ENCODE measurements around the gene VIL1. TPM values are rescaled to one million over a fixed set of nuclear protein-coding genes. Genes with fewer than 3 reads are reported as not detected.
A peak's percentile ranks its signal among the peaks of the same experiment; 100 is the strongest.

VIL1 gene
- total RNA-seq, 2 experiments from 2014 or later, result 0.73 TPM; not detected in 1

- Mint-ChIP-seq H3K9me3 (ENCODE audit: low read depth) (no peaks in the 10 kb centered on the region), H3K4me3 (no peak overlapping the region), H3K27ac (no peak overlapping the region), H3K4me1 (no peaks in the 10 kb centered on the region), H3K27me3 (peaks cover 9% of the 10 kb centered on the region), H3K36me3 (no peaks in the 10 kb centered on the region)
- ATAC-seq (peak; percentile 55), DNase-seq (no peak)
- CTCF ChIA-PET, result interaction anchor here (1.4 kb wide), 1 partner anchor 9 kb away, joined by 4 read pairs; no protein-coding TSS in a partner anchor
Measured at GRCh38 chr2:218387369-218388194, 31.3 kb upstream of the VIL1 start.

DNA sequence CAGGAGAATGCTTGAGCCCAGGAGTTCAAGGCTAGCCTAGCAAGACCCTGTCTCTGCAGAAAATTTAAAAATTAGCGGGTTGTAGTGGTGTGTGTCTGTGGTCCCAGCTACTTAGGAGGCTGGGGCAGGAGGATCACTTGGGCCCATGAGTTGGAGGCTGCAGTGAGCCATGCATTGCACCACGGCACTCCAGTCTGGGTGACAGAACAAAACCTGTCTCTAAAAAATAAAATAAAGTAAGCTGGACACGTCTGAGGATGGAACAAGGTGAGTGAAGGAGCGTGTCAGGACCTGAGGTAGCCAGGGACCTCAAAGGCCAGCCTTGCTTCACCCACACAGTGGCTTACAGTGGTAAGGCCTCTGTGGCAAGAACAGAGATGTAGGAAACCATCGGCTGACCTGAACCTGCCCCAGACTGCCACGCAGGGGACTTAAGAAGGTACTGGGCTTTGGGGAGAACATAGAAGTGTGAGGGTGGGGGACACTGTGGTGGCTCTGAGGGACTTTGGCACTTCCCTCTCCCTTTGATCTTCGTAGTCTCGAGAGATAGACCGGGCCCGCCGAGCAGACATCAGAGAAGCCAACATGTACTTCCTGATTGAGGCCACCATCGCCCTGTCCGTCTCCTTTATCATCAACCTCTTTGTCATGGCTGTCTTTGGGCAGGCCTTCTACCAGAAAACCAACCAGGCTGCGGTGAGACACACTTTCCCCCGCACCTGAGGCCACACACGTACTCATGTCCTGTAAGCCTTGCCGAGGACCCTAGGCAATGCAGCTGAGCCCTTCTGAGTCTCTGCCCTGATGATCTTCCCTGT lies 29.4 kb upstream of the VIL1 start:
- CTCF ChIA-PET, result interaction anchor here (0.6 to 1.5 kb wide), 6 partner anchors 17 to 320 kb away, joined by 3 to 4 read pairs (median 3); partner anchors contain the start of gene CATIP
- H3K9me3 Mint-ChIP-seq (ENCODE audit: low read depth), result no peaks in the 10 kb centered on the region
- DNase-seq (no peak), ATAC-seq (no peak)
- no peaks in the 10 kb centered on the region for H3K36me3 Mint-ChIP-seq
- H3K27me3 Mint-ChIP-seq, result peaks cover 9% of the 10 kb centered on the region
- H3K4me3 Mint-ChIP-seq, result no peak overlapping the region
- peaks cover 9% of the 10 kb centered on the region for H3K4me1 Mint-ChIP-seq
- no peak overlapping the region for H3K27ac Mint-ChIP-seq

GRCh38 chr2:218391202-218391601 lies 27.7 kb upstream of the VIL1 start:
- Mint-ChIP-seq H3K36me3 (no peaks in the 10 kb centered on the region), H3K27ac (no peak overlapping the region), H3K4me3 (no peak overlapping the region), H3K4me1 (peaks cover 21% of the 10 kb centered on the region), H3K9me3 (ENCODE audit: low read depth) (no peaks in the 10 kb centered on the region), H3K27me3 (peaks cover 9% of the 10 kb centered on the region)
- CTCF ChIA-PET, result interaction anchor here (1.7 kb wide), 1 partner anchor 100 kb away, joined by 5 read pairs; the partner anchor contains the start of gene TMBIM1
- DNase-seq, result no peak
- no peak for ATAC-seq

- DNase-seq, result no peak
- Mint-ChIP-seq H3K36me3 (no peaks in the 10 kb centered on the region), H3K9me3 (ENCODE audit: low read depth) (no peaks in the 10 kb centered on the region)
Measured at GRCh38 chr2:218392459-218392858, 26.5 kb upstream of the VIL1 start.

DNA sequence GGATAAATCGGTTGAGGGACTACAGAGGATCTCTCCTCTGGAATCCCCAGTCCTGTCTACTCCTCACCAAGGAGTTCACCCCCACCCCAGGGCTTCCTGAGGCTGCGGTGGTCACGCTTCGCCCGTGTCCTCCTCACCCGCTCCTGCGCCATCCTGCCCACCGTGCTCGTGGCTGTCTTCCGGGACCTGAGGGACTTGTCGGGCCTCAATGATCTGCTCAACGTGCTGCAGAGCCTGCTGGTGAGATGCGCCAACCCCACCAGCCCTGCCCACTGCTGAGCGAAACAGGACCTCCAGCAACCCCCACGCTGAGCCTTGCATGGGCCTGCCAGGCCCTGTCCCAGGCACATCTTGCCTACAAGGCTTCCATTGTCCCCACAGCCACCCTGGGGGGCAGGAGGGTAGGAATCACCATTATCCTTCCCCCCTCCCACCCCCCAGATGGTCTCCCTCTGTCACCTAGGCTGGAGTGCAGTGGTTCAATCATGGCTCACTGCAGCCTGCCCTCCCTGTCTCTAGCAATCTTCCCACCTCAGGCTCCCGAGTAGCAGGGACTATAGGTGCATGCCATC lies 25.9 kb upstream of the VIL1 start:
- H3K4me1 Mint-ChIP-seq, result peaks cover 33% of the 10 kb centered on the region
- CTCF ChIA-PET, result interaction anchor here (0.5 to 4.8 kb wide), 12 partner anchors 12 to 317 kb away, joined by 3 to 35 read pairs (median 6); partner anchors contain the start of genes AAMP and PNKD
- no peaks in the 10 kb centered on the region for H3K27me3 Mint-ChIP-seq
- no peak for DNase-seq
- no peaks in the 10 kb centered on the region for H3K36me3 Mint-ChIP-seq
- H3K4me3 Mint-ChIP-seq, result no peak overlapping the region
- peak overlapping the region; percentile 15 for H3K27ac Mint-ChIP-seq
- no peaks in the 10 kb centered on the region for H3K9me3 Mint-ChIP-seq (ENCODE audit: low read depth)
- ATAC-seq, result no peak

More at GRCh38 chr2:218392459-218392858, 26.5 kb upstream of the VIL1 start:
- Mint-ChIP-seq H3K27ac (peak overlapping the region; percentile 15), H3K4me1 (peaks cover 28% of the 10 kb centered on the region), H3K4me3 (no peak overlapping the region), H3K27me3 (no peaks in the 10 kb centered on the region)
- no peak for ATAC-seq
- CTCF ChIA-PET, result interaction anchor here (0.6 to 2.2 kb wide), 2 partner anchors 31 to 108 kb away, joined by 3 to 7 read pairs; no protein-coding TSS in a partner anchor

DNA sequence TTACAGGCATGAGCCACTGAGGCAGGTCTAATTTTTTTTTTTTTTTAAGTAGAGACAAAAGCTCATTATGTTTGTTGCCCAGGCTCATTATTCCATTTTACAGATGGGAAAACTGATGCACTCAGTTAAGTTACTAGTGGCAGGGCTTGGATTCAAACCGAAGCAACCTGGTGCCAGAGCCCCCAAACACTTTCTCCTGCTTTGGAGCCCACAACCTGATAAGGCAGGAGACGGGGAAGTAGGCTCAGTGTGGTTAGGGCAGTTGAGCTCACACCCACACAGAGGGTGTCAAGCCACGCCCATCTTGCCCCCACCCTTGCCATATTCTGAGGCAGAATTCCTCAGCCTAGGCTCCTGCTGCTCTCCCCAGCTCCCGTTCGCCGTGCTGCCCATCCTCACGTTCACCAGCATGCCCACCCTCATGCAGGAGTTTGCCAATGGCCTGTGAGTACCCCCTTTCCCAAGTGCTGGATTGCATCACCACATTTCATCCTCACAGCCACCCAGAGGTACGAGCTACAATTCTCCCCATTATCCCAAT lies 25.1 kb upstream of the VIL1 start:
- CTCF ChIA-PET, result interaction anchor here (0.5 to 4.8 kb wide), 14 partner anchors 9 to 316 kb away, joined by 3 to 35 read pairs (median 6); partner anchors contain the start of genes AAMP and PNKD
- no peaks in the 10 kb centered on the region for H3K27me3 Mint-ChIP-seq
- ATAC-seq, result no peak
- H3K4me3 Mint-ChIP-seq, result no peak overlapping the region
- H3K27ac Mint-ChIP-seq, result peak overlapping the region; percentile 7
- no peaks in the 10 kb centered on the region for H3K9me3 Mint-ChIP-seq (ENCODE audit: low read depth)
- DNase-seq, result peak; percentile 61
- H3K36me3 Mint-ChIP-seq, result no peaks in the 10 kb centered on the region
- H3K4me1 Mint-ChIP-seq, result peaks cover 34% of the 10 kb centered on the region

DNA sequence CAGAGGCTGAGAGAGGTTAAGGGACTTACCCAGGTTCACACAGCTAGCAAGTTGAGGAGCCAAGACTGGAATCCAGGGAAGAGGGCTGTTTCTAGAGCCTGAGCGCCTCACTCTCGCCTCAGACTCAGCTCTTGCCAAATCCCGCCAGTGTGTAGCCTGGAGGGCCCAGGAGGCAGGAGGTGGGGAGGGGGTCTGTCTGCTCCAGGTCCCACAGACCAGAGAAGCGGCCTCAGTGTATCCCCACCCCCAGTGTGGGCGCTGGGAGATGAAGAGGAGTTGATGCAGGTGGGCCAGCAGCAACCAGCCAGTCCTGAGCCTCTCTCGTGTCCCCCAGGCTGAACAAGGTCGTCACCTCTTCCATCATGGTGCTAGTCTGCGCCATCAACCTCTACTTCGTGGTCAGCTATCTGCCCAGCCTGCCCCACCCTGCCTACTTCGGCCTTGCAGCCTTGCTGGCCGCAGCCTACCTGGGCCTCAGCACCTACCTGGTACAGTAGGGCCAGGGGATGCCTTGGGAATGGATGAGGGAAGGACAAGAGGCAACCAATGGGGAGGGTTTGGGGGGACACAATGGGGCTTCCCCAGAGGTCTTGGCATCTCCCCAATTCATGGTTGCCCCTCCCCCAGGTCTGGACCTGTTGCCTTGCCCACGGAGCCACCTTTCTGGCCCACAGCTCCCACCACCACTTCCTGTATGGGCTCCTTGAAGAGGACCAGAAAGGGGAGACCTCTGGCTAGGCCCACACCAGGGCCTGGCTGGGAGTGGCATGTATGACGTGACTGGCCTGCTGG lies 24.4 kb upstream of the VIL1 start:
- Mint-ChIP-seq H3K27me3 (no peaks in the 10 kb centered on the region), H3K9me3 (ENCODE audit: low read depth) (no peaks in the 10 kb centered on the region), H3K27ac (peak overlapping the region; percentile 46), H3K4me3 (no peak overlapping the region), H3K36me3 (no peaks in the 10 kb centered on the region), H3K4me1 (peaks cover 34% of the 10 kb centered on the region)
- peak; percentile 62 for DNase-seq
- no peak for ATAC-seq
- CTCF ChIA-PET, result interaction anchor here (0.9 to 4.8 kb wide), 16 partner anchors 10 to 316 kb away, joined by 3 to 35 read pairs (median 6); partner anchors contain the start of genes AAMP, CATIP, PNKD and TMBIM1

DNA sequence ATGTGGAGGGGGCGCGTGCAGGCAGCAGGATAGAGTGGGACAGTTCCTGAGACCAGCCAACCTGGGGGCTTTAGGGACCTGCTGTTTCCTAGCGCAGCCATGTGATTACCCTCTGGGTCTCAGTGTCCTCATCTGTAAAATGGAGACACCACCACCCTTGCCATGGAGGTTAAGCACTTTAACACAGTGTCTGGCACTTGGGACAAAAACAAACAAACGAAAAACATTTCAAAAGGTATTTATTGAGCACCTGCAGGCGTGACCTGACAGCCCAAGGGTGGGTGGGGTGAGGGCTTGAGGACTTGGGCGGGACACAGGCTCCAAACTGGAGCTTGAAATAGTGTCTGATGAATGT lies 23.9 kb upstream of the VIL1 start:
- DNase-seq (no peak), ATAC-seq (no peak)
- peaks cover 34% of the 10 kb centered on the region for H3K4me1 Mint-ChIP-seq
- no peaks in the 10 kb centered on the region for H3K27me3 Mint-ChIP-seq
- peak overlapping the region; percentile 46 for H3K27ac Mint-ChIP-seq
- no peaks in the 10 kb centered on the region for H3K36me3 Mint-ChIP-seq
- no peak overlapping the region for H3K4me3 Mint-ChIP-seq
- H3K9me3 Mint-ChIP-seq (ENCODE audit: low read depth), result no peaks in the 10 kb centered on the region
- CTCF ChIA-PET, result interaction anchor here (1.6 to 4.8 kb wide), 5 partner anchors 11 to 109 kb away, joined by 3 to 35 read pairs (median 31); partner anchors contain the start of genes CATIP and TMBIM1

DNA sequence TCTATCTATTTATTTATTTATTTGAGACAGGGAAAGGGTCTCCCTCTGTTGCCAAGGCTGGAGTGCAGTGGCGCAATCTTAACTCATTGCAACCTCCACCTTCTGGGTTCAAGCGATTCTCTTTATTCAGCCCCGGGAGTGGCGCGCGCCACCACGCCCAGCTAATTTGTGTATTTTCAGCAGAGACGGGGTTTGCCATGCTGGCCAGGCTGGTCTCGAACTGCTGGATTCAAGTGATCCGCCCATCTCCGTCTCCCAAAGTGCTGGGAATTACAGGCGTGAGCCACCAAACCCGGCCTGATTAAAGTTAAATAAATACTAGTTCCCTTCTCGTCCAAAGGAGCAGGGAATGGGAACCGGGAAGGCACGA lies 23.5 kb upstream of the VIL1 start:
- peak overlapping the region; percentile 71 for H3K4me3 Mint-ChIP-seq
- H3K9me3 Mint-ChIP-seq (ENCODE audit: low read depth), result no peaks in the 10 kb centered on the region
- peaks cover 34% of the 10 kb centered on the region for H3K4me1 Mint-ChIP-seq
- H3K27me3 Mint-ChIP-seq, result no peaks in the 10 kb centered on the region
- no peak for DNase-seq
- H3K27ac Mint-ChIP-seq, result peak overlapping the region; percentile 86
- CTCF ChIA-PET, result interaction anchor here (1.3 to 4.8 kb wide), 8 partner anchors 11 to 264 kb away, joined by 3 to 35 read pairs (median 11); partner anchors contain the start of genes AAMP, BCS1L, CATIP and PNKD
- no peak for ATAC-seq
- H3K36me3 Mint-ChIP-seq, result peaks cover 1% of the 10 kb centered on the region

DNA sequence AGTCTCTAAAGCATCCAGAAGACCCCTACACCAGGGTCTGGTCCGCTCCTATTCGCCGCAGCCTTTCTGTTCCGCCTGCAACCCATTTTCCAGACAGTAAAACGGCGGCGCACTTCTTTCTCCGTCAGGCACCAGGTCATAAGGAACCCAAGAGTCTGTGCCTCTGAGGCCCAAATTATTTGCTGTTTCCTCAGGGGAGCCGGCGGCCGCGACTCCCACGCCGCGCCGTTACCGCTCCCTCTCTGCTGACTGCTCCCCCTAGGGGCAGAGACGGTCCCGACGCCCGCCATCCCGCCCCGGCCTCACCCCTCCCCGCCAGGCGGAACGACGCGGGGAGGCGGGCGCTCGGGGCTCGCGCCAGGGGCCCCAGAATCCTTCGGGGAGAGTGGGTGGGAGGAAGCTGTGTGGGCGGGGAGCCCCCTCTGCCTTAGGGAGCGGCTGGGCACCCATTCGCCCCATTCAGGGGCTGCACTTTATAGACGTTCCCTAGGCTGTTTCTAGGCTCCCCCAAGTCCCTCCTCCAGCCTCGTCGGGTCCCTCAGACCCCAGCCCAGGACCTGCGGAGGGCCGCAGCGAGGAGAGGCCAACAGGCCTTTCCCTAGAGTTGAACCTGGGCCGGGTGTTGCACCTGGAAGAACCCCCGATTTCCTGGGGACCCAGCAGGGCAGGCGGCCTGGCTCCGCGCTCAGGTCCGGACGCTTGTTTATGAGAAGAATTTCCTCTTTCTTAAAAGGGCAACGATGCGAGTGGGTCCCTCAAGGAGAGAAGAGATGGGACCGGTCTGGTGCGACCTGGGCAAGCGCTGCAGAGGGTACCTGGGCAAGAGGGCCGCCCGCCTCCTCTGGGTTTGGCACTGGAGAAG lies 22.9 kb upstream of the VIL1 start:
- Mint-ChIP-seq H3K27me3 (no peaks in the 10 kb centered on the region), H3K4me1 (peaks cover 34% of the 10 kb centered on the region), H3K36me3 (peaks cover 2% of the 10 kb centered on the region), H3K27ac (peak overlapping the region; percentile 94), H3K4me3 (peak overlapping the region; percentile 87), H3K9me3 (ENCODE audit: low read depth) (no peaks in the 10 kb centered on the region)
- DNase-seq (peak; percentile 97), ATAC-seq (peak; percentile 66)
- CTCF ChIA-PET, result interaction anchor here (0.6 to 4.8 kb wide), 13 partner anchors 9 to 264 kb away, joined by 3 to 35 read pairs (median 7); partner anchors contain the start of genes AAMP, BCS1L, CATIP and PNKD

- ATAC-seq, result peak; percentile 2
- peak overlapping the region; percentile 94 for H3K27ac Mint-ChIP-seq
Measured at GRCh38 chr2:218396688-218397462, 22.0 kb upstream of the VIL1 start.

More at GRCh38 chr2:218396688-218397462, 22.0 kb upstream of the VIL1 start:
- peak; percentile 93 for DNase-seq
- Mint-ChIP-seq H3K36me3 (peaks cover 5% of the 10 kb centered on the region), H3K9me3 (ENCODE audit: low read depth) (no peaks in the 10 kb centered on the region), H3K4me1 (peaks cover 40% of the 10 kb centered on the region), H3K27me3 (no peaks in the 10 kb centered on the region), H3K4me3 (peak overlapping the region; percentile 87)
- CTCF ChIA-PET, result interaction anchor here (0.6 to 4.8 kb wide), 12 partner anchors 9 to 263 kb away, joined by 3 to 35 read pairs (median 8); partner anchors contain the start of genes AAMP, BCS1L, CATIP and PNKD

Data from activated CD8-positive, alpha-beta memory T cell treated with anti-CD3 and anti-CD28 coated beads, Interleukin-2, amount 10 ng/mL, durations not matched to agents 7 days and 5 days (primary cell).